Bladder microvascular endothelial cell (primary cell): ENCODE results near the gene POMT1. TPM values are rescaled to one million over a fixed set of nuclear protein-coding genes. Genes with fewer than 3 reads are reported as not detected.

ENCODE experiments used
- total RNA-seq: library from RNA; depleted of rRNA; stranded (reverse); fragments of >200 nt; gene quantifications from 2 replicates; pipeline ENCODE4 v1.2.3, GENCODE V29; 2014

The POMT1 gene, protein sequence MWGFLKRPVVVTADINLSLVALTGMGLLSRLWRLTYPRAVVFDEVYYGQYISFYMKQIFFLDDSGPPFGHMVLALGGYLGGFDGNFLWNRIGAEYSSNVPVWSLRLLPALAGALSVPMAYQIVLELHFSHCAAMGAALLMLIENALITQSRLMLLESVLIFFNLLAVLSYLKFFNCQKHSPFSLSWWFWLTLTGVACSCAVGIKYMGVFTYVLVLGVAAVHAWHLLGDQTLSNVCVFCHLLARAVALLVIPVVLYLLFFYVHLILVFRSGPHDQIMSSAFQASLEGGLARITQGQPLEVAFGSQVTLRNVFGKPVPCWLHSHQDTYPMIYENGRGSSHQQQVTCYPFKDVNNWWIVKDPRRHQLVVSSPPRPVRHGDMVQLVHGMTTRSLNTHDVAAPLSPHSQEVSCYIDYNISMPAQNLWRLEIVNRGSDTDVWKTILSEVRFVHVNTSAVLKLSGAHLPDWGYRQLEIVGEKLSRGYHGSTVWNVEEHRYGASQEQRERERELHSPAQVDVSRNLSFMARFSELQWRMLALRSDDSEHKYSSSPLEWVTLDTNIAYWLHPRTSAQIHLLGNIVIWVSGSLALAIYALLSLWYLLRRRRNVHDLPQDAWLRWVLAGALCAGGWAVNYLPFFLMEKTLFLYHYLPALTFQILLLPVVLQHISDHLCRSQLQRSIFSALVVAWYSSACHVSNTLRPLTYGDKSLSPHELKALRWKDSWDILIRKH
- 26.2 and 46.8 TPM in 2 replicates for total RNA-seq

DNA sequence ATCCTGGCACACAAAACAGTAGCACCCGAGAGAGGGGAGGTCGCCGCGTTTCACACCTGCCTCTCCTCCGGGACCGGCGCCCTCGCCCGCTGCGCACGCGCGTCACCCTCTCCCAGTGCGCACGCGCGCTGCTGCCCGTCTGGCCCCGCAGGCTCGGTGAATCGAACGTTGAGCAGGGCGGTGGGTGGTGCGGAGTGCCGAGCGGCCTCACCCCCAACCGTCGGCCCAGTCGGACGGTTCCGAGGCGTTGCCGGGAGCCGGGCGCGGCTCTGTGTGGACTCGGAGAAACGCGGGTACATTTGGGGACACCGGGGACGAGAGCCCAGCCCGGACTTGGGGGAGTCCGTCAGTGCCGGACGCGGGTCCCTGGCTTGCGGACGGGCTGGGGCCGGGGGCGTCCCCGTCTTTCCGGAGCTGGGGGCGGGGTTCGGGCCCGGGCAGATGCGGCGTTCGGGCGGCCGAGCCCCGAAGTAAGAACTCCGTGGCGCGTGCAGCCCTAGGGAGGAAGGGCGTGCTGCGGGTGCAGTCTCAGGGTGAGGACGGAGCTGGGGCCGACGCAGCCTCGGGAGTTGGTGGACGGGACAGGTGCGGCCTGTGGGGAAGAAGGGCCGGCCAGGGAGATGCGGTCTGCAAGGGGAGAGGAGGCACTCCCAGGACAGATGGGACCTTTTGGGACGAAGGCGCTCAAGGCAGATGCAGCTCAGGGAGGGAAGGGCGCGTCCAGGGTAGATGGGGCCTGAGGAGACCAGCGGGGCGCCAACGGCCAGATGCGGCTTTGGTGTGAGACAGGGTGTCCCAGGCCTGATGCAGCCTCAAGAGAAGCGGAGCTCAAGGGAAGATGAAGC lies at the start of gene POMT1:
TSS of gene POMT1 (plus strand) at position 138 of the 845 bp plus-strand sequence. CDS start 1,301 bp downstream, outside the sequence.

DNA sequence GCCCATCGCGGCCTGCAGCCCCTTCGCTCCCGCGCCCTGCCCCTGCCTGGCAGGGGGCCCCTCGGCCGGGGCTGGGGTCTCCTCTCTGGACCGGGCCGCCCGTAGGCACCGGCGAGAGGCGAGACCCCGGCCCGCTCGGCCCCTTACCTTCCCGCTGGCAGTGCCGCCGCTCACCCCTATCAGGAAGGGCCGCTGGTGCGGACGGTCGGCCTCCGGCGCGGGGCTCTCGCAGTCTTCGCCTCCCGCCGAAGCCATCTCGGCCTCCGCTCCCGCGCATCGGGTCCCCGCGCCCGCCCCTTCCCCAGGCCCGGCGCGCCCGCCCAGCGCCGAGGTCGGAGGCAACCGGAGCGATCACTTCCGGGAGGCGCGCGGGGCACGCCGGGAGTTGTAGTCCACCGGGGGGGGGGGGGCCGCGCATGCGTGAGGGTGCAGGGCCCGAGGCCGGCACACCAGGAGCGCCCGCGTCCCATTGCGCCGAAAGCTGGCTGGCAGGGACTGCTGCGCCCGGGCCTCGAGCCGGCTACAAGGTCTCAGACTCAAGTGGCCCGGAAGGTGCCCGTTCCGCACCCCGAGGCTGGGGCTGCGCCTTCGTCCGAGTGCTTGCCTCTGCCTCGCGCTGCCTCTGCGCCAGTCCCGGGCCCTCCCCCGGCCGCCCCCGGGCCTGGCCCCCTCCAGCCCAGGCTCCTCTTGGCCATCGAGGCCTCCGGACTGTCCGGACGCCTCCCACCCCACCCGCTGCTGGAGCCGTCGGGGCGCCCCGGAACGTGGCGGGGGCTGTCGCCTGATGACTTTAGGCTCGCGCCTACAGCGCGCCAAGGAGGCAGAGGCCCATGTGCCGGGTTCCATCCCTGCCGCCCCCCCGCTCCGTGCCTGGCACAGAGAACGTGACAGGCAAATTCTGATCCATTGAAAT lies 28.5 kb downstream of the POMT1 start, which contains the start of gene UCK1:
TSS of gene UCK1 (minus strand) at position 344 of the 913 bp plus-strand sequence. CDS start at position 255, 89 bp downstream.

DNA sequence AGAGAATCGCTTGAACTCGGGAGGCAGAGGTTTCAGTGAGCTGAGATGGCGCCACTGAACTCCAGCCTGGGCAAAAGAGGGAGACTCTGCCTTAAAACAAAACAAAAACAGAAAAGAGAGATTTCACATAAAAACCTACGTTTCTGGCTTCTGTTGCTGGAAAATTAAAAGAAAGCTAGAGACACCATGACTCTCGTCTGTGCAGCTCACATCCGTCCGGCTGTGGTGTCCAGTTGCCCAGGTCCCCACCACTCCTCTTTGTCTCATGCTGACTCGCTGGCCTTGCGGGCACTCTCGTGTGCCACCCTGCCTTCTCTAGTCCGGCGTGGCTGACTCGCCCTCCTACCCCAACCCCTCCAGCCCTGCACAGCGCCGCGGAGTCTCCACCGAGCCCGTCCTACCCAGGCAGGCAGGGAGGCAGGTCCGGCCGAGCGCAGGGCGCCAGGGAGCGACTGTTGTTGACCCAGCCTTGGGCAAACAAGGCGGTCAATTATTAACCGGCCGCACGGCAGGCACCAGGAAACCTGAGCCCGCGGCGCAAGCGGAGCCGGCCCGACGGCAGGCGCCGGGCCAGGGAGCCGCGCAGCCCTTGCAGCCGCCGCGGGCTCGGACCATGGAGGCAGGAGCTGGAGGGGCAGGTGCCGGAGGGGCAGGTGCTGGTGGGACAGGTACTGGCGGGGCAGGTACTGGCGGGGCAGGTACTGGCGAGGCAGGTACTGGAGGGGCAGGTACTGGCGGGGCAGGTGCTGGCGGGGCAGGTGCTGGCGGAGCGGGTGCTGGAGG lies 42.5 kb downstream of the POMT1 start, which contains the start of gene PRRT1B:
TSS of gene PRRT1B (plus strand) at position 521 of the 783 bp plus-strand sequence. CDS start at position 614, 93 bp downstream.

Other genes starting within 250 kb of the POMT1 start
- 4.7 and 5.3 TPM in 2 replicates for gene FAM78A, start 226.4 kb upstream of the POMT1 start, total RNA-seq
- gene PLPP7, start 213.2 kb upstream of the POMT1 start, total RNA-seq: 1.8 TPM in 2 replicates
- 37.4 and 108 TPM in 2 replicates for gene PRRC2B, start 108.8 kb upstream of the POMT1 start, total RNA-seq
- 12.6 and 18.2 TPM in 2 replicates for gene UCK1, start 28.3 kb downstream of the POMT1 start, total RNA-seq
- gene PRRT1B, start 42.6 kb downstream of the POMT1 start, total RNA-seq: not detected in 2 replicates
- gene RAPGEF1, start 237.2 kb downstream of the POMT1 start, total RNA-seq: 44.8 and 62.6 TPM in 2 replicates